GM12891 (cell line): Measurements from ENCODE around the gene CHCHD6.

Experiments used
- POLR2A ChIP-seq: IDR thresholded peaks from 2 replicates; pipeline ENCODE4 v1.6.1; 2011; ENCODE audit warnings: low read depth, low read length, control low read depth
- SPI1 ChIP-seq: IDR thresholded peaks from 2 replicates; pipeline ENCODE4 v1.6.1; 2011; ENCODE audit warnings: low read depth, low read length, control low read depth
- TAF1 ChIP-seq: IDR thresholded peaks from 2 replicates; pipeline ENCODE4 v1.6.1; 2011; ENCODE audit warnings: low read depth, low read length, control low read depth

DNA sequence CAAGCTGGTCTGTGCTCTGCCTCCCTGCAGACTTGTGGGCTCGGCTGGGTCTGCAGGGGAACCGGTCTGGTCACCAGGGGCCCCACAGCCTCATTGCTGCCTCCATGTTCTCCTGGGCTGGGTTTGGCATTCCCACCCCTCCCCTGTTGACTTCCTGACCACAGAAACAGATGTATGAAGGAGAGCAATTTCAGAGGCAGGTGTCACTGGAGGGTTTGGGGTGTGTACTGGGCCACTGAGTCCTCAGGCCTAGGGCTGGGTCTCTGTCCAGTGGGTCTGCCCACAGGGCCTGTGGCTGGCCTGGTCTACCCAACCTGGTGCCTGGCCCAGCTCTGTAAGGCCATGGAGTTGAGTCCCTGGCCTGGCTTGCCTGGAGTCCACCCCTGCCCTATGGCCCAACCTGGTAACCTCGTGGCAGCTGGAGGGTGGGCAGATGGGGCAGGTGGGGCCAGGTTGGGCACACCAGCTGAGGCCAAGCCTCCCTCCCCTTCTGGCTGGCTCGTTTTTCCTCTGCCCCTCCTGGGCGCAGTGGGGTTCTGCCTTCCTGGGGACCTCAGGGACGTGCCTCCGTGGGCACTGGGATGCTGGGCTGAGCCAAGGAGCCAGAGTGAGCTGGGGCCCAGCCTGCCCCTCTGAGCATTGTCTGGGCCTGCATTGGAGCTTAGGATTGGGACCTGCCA lies 299.7 kb downstream of the CHCHD6 start:
- TF ChIP-seq TAF1 (no peak), POLR2A (no peak), SPI1 (no peak)
